ENCODE results near the gene GPR3.
A peak's percentile ranks its signal among the peaks of the same experiment; 100 is the strongest.
"Not testable (repeated sequence)": the region's sequence is repeated elsewhere in the genome, so short reads cannot be mapped to it uniquely, and the experiment has no call there.

Gene GPR3

DNA sequence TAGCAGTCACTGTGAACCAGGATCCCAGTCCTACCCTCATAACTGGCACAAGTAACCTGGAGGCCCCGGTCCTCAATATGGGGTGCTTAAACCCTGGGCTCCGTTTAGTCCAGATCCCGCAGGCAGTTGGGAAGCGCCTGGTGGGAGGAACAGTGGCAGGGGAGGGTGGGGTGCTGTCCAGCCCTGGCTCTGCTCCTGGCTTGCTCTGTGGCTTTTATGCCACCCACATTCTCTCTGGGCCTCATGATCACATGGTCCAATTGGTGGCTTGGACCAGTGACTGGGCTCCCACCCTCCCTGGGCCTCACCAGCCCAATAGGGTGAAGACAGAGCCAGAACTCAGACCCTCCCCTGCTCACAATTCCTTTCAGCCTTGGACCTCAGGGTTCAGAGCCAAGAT lies 12.2 kb upstream of the GPR3 start:
- no peak for DNase-seq (ENCODE audit: low read depth)

DNA sequence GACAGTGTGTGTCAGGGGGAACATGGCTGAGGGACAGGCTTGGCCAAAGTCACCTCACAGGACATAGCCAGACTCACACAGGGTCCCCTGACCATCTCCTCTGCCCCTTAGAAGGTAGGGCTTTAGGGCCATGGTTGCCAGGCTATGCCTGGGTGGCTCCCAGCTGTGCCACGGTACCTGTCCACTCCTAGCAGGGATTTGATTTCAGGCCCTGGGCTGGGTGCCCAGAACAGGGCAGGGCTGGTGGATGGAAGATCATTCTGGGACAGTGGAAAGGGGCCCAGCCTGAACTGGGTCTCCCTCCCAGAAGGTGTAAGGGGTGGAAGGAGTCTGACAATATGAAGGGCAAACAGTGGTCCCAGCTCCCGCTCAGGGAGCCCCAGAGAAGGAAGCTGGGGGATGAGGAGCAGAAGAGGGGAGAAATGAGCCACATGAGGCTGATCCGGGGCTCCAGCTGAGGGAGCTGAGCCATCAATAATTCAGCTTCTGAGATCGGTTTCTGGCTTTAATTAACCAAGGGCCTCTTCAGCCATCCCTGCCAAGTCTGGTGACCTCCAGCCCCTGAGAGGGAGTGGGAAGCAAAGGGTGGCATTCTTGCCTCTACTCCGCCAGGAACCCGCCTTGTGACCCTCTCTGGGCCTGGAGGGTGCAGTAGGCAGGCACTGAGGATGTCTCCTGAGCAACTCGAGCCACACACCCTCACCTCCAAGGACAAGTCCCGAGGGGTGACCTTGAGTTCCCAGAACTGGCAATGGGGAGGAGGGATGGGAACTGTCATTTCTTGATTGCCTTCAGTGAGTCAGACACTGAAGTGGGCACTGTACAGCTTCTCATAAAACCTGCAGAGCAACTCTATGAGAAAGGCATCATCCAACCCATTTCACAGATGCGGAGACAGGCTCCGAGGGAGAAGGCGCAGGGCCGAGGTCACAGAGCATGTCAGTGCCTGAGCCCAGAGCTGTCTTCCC lies 11.4 kb upstream of the GPR3 start:
- no peak for DNase-seq (ENCODE audit: low read depth)

DNA sequence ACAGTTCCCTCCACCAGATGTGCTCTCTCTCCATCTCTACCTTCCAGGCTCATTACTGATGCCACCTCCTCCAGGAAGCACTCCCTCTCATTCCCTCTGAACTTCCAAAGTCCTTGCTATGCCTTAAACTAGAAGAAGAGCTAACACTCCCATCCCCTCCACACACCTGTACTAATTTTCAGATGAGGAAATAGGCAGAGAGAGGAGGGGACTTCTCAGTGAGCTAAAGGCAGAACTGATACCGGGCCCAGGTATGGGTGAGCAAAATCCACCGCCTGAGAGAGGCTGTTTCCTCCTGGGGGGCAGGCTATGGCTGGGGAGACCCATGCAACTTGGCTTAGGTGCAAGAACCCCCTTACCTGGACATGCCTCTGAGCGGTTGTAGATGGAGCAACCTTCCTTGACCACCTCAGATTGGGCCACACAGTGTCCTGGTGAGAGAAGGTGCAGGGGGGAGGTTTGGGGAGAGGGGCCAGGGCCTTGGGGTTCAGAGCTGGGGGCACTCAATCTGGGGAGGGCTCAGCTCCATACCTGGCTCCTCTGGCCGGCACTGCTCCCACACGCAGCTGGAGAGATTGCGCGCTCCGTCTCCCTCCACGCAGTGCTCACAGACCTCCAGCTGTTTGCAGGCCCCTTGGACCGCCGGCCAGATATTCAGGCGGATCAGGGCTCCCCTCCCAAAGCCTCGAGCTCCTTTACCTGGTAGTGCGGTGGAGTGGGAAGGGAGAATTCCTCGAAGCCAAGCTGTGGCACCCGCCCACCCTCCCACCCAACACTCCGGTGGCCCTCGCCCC lies 10.3 kb upstream of the GPR3 start:
- DNase-seq (ENCODE audit: low read depth): no peak

DNA sequence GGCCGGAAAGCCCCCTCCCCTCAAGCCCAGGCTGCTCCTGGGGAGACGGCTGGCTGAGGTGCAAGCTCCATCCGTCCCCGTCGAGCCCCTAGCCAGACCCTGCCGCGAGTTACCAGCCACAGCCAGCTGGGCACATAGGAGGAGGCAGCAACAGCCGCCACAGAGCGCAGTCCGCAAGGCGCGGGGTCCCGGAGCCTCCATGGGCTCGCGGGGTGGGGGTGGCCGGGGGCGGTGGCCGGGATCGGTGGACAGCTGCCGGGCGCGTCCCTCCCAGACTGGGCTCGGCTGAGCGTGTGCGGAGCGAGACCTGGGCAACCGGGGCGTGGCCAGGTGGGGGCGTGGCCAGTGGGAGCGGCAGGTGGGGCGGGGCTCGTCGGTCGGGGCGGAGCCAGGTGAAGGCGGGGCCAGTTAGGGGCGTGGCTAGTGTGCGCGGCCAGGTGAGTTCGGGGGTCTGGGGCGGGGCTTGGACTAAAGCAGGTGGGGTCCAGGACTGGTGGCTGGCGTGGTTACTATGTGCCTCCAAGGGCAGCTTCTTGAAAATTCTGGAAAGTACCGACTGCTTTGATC lies 9.3 kb upstream of the GPR3 start, which contains the start of gene CD164L2:
TSS of gene CD164L2 (minus strand) at position 295 of the 567 bp plus-strand sequence. CDS start at position 201, 94 bp downstream.
- no peak for DNase-seq (ENCODE audit: low read depth)

DNA sequence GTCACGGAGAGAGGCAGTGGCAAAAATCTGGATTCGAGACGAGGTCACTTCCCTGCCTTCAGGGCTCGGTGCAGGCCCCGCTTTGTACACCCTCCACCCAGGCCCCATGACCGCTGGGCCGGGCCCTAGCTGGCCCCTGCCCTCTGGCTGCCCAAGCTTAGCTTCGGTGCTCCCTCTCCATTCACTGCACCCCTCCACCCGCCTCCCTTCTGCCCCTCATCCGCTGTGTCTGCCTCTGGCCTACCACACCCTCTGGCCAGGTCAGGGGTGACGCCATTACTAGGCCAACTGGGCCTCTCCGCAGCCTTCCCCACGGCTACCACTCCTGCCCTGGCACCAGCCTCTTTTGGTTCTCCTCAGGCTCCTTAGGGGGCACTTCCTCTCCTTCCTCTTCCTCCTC lies 8.8 kb upstream of the GPR3 start:
- DNase-seq (ENCODE audit: low read depth): no peak

DNA sequence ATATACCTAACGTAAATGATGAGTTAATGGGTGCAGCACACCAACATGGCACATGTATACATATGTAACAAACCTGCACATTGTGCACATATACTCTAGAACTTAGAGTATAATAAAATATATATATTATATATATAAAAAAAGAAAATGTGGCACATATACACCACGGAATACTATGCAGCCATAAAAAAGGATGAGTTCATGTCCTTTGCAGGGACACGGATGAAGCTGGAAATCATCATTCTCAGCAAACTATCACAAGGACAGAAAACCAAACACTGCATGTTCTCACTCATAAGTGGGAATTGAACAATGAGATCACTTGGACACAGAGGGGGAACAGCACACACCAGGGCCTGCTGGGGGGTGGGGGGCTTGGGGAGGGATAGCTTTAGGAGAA lies 7.6 kb upstream of the GPR3 start:
- DNase-seq (ENCODE audit: low read depth): not testable (repeated sequence)

DNA sequence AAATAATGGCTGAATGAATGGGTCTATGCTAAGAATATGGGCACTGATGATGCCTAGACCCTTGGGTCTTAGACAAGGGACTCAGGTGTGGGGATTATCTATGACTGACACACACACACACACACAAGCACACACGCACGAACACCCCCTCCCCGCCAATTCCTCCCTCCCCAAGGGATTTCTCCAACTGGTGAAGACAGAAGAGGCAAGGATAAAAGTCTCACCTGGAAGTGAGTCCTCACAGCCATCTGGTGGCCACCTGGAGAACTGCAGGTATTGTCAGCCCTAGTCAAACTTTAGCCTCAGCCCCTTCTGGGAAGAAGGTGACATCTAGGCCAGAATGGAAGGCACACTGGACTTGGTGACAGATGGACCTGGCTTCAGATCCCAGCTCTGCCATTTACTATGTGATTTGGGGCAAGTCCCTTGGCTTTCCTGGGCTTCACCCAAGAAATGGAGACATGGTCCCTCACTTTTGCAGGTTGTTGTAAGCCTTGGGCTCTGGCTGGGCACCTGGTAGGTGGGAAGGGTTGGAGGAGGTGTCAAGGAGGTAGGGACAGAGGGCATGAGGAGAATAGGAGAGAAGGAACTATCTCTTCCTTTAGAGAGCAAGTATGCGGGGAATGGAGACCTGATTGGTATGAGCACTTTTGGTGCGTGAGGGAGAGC lies 4.0 kb upstream of the GPR3 start:
- peak; percentile 65 for DNase-seq (ENCODE audit: low read depth)

DNA sequence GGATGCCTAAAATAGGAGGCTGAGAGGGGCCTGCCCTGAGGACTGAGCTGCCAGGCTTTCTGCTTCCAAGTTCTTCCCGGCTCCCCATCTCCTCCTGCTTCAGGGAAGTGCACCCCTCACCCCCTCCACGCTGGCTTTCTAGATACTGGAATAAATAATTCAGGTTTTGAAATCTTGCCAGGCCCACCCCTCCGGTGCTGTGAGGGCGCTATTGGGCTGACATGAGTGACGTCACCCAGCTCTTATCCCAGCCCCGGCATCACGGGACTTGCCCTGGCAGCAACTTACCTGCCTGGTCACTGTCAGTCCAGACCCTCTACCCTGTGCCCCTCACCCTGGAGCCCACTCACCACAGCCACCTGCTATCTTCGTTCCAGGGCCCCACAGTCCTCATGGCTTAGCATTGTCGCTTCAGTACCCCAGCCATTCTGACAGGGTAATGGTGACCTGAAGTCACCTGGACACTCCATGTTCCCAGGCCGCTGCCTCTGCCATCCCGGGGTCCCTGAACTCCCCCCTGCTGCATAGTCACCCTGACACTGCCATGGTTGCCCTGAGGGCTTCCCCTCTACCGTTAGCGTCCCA lies 819 bp upstream of the GPR3 start:
- no peak for DNase-seq (ENCODE audit: low read depth)

DNA sequence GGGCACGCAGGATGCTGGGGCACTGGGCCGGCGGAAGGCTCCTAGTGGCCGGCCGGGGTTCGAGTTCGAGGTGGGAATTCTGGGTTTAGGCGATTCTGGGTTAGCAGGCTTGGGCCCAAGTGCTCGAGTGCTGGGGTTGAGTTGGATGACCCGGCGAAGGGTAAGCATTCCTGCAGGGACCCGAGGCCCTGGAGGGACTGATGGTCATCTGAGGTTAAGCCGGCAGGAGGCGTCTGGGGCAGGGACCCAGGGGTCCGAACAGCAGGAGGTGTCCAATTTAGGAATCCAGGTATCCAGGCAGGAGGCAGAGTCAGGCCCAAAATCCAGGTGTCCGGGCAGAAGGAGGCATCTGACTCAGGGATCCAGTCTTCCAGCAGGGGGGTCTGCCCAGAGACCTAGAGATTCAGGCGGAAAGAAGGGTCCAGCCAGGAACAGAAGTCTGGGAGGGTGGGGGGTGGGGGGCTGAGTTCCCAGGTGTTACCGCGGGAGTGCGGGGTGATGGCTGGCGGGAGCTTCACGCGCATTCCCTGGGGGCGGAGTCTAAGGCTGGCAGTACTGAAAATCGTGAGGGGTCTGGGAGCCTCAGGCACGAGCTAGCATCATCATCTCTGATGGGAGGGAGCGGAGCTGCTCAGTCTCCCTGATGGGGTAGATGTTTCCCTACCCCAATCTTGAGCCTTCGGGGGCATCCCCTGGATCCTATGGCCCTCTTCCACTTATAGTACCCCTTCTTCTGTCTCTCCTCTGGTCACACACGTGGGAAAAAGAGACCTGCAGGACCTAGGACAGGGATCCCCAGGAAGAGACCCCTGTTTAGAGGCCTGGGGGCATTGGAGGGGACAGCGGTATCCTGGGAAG lies 585 bp downstream of the GPR3 start:
- DNase-seq (ENCODE audit: low read depth): no peak

DNA sequence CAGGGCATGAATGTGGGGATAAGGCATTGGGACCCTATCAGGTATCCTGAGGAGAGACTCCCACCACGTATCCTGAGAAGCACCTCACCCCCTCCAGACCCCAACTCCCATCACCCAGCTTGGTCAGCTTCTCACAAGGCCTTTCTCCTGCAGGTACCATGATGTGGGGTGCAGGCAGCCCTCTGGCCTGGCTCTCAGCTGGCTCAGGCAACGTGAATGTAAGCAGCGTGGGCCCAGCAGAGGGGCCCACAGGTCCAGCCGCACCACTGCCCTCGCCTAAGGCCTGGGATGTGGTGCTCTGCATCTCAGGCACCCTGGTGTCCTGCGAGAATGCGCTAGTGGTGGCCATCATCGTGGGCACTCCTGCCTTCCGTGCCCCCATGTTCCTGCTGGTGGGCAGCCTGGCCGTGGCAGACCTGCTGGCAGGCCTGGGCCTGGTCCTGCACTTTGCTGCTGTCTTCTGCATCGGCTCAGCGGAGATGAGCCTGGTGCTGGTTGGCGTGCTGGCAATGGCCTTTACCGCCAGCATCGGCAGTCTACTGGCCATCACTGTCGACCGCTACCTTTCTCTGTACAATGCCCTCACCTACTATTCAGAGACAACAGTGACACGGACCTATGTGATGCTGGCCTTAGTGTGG lies 1.3 kb downstream of the GPR3 start:
- DNase-seq (ENCODE audit: low read depth): no peak

DNA sequence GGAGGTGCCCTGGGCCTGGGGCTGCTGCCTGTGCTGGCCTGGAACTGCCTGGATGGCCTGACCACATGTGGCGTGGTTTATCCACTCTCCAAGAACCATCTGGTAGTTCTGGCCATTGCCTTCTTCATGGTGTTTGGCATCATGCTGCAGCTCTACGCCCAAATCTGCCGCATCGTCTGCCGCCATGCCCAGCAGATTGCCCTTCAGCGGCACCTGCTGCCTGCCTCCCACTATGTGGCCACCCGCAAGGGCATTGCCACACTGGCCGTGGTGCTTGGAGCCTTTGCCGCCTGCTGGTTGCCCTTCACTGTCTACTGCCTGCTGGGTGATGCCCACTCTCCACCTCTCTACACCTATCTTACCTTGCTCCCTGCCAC lies 1.8 kb downstream of the GPR3 start:
- DNase-seq (ENCODE audit: low read depth): no peak

DNA sequence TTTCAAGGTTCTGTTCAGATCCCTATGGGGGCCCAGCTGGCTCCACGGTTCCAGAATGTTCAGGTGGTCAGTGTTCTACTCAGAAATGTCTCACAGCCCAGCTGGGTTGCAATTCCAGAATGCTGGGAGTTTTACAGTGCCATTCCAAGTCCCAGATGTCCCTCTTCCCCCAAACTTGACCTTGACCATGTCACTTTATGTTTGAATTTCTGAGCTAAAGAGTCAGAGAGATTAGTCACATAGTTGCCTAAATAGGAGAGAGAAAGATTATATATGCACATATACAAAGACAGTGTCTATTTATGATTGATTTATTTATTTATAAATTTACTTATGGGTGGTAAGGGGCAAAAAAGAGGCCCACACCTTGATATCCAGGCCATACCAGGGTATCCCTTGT lies 2.5 kb downstream of the GPR3 start:
- DNase-seq (ENCODE audit: low read depth): no peak

DNA sequence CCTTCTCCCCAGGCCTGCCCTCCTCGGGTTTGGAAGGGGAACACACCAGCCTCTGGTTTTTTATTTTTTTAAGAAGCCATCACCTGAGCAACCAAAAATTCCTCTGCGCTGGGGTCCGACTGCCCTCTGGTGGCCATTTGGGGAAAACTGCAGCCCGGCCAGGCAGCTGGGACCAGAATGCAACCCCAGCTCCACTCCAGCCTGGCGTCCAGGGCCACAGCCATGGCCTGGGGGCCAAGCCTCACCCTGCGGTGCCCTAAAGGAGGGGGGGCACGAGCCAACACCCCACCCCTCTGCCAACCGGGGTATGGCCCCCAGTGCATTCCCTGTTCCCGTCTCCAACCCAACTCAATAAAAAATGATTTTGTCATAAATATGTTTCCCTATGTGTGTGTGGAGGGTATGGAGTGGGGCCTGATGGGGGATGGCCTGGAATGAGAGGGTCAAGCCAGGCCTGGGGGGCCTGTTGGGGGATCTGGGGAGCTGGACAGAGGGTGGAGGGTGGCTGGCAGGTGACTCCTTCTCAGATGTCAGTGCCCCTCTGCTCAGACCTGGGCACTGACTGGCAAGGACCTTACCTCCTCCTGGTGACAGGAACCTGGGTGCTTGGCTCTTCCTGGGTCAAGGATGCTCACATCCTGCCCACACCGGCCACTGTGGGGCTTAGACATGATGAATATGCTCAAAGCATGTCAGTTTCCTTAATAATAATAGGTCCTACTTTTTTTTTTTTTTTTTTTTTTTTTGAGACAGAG lies 3.2 kb downstream of the GPR3 start:
- peak; percentile 71 for DNase-seq (ENCODE audit: low read depth)

DNA sequence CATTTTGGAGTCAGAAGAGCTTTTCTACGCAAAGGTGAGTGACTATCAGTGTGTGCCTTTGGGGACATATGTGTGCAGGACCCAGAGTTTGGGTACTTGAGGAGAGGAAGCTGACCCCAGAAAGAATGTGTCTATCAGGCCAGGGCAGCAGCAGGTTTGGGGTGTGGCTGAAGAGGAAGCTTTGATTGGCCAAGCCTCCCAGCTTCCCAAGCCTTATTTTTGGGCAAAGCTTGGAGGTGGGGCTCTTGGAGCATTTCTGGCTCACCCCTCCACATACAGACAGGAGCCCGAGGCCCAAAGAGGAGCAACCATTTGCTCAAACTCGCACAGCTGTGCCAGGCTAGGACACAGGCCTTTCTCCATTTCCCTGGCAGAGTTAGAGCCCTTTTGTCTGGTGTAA lies 4.7 kb downstream of the GPR3 start:
- DNase-seq (ENCODE audit: low read depth): no peak

DNA sequence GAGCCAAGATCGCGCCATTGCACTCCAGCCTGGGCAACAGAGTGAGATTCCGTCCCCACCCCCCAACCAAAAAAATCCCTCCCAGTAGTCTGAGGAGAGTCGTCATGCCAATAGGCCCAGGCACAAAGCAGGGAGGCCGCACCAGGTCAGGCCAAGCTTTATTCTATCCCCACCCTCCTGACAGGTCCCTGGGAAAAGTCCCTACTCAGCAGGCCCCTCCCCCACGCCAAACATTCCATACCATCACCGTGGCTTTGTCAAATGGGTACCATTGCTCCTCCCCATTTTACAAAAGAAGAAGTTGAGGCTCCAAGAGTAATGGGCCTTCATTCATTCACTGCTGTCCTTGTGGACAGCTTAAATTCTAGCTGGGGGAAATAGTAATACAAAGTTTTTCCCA lies 5.3 kb downstream of the GPR3 start:
- no peak for DNase-seq (ENCODE audit: low read depth)

DNA sequence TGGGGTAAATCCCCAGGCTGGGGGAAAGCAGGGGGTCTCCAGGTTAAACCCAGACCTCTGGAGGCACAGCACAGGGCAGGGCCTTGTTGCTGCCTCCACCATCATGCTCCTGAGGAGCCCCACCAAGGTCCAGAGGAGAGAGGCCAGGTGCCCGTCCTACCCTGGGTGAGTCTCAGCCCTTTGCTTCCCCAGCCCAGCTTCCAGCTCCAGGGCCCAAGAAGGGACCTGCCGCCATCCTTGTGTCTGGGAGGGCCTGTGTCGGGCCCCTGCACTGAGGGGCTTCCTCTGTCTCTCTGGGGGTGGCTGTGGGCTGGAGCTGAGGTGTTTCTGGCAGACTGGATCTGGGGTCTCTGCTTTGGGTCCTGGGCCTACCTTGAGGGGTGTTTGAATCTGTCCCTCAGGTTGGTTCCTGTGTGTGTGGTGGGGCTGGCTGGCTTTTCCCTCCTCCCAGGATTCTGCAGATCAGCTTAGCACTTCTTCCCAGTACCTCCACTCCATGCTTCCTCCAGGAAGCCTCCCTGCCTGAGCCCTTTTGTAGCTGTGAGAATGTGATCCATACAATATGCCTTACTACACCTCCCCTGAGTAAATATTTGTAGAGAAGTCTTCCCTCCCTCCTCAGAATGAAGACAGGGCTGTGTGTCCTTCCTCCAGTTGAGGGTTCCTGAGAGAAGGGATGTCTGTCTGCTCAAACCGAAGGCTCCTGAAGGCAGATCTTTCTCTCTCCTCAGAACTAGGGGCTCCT lies 6.2 kb downstream of the GPR3 start:
- DNase-seq (ENCODE audit: low read depth): no peak

DNA sequence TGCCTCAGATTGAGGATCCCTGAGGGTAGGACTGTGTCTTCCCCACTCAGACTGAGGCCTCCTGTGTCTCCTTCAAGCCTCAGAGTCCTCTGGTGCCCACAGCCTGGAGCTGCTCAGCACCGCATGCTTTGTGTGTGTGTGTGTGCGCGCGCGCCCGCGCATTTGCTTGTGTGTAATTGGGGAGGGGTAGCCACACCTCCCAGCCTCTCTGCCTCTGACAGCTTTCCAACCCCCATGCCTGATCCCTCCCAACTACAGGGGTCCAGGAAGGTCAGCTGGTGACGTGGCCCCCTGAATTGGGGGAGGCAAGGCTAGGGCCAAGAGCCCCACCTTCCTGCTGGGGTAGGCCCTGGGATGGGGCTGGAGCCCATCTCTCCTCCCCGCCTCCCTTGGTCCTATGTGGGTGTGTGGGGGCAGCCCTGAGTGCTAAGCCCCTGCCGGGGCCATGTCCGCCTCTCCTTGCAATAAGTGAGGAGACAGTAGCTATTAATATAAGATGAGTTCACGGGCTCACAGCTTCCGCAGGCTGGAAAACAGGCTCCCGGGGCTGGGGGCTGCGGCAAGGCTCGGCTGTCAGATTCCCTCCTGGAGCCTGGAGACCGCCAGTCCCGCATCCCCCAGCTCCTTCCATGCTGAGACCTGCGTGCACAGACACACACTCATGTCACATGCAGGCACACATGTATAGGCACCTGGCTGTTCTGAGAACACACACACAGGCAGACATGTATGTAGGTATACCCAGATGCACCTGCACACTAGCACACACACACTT lies 7.0 kb downstream of the GPR3 start:
- DNase-seq (ENCODE audit: low read depth): no peak
